SU-DHL-6 (cell line): ENCODE data around the gene GSTM4.

Experiments
- H2AFZ ChIP-seq: fragments of 200-600 bp; sonication (generic); 2 replicates; pipeline ENCODE4 v1.6.1; 2014; ENCODE audit warnings: low read depth, mild to moderate bottlenecking, moderate library complexity, mixed read lengths, antibody characterized with exemption, low read length; ENCODE audit not compliant: severe bottlenecking
- H3F3A ChIP-seq: fragments of 200-600 bp; shearing (Covaris generic); 2 replicates; pipeline ENCODE4 v1.6.0; 2016; ENCODE audit warnings: antibody characterized with exemption, mild to moderate bottlenecking; ENCODE audit not compliant: insufficient read depth
- H3K27ac ChIP-seq: fragments of 200-600 bp; sonication (generic); 2 replicates; pipeline ENCODE4 v1.5.1; 2016; ENCODE audit warnings: low read depth, mild to moderate bottlenecking, low read length, moderate library complexity, mixed read lengths
- H3K27me3 ChIP-seq: fragments of 200-600 bp; sonication (generic), shearing (Covaris generic); 2 replicates; pipeline ENCODE4 v1.6.0; 2014; ENCODE audit warnings: mild to moderate bottlenecking, low read length
- H3K36me3 ChIP-seq: fragments of 200-600 bp; sonication (generic); 2 replicates; pipeline ENCODE4 v1.6.1; 2014; ENCODE audit warnings: mild to moderate bottlenecking, low read length, mixed read lengths
- H3K4me2 ChIP-seq: fragments of 300-600, 200-600 bp; shearing (Covaris generic), sonication (generic); 2 replicates; pipeline ENCODE4 v1.6.0; 2014; ENCODE audit warnings: low read length, low read depth, mild to moderate bottlenecking; ENCODE audit not compliant: poor library complexity, severe bottlenecking
- H3K4me3 ChIP-seq: fragments of 200-600 bp; sonication (generic); 2 replicates; pipeline ENCODE4 v1.5.1; 2014; ENCODE audit warnings: antibody characterized with exemption, low read length, mild to moderate bottlenecking, mixed read lengths; ENCODE audit not compliant: insufficient read depth, poor library complexity, severe bottlenecking
- H3K79me2 ChIP-seq: fragments of 200-600 bp; sonication (generic); 2 replicates; pipeline ENCODE4 v1.6.1; 2014; ENCODE audit warnings: mild to moderate bottlenecking, low read length, moderate library complexity; ENCODE audit not compliant: insufficient read depth
- H3K9ac ChIP-seq: fragments of 200-600 bp; sonication (generic); 2 replicates; pipeline ENCODE4 v1.7.0; 2014; ENCODE audit warnings: mild to moderate bottlenecking, low read length
- H3K9me2 ChIP-seq: fragments of 200-600 bp; sonication (generic); replicated peaks from 2 replicates; pipeline ENCODE4 v1.6.1; 2014; ENCODE audit warnings: low read length; ENCODE audit not compliant: insufficient read depth
- H3K9me3 ChIP-seq: fragments of 200-600 bp; sonication (generic); 2 replicates; pipeline ENCODE4 v1.6.1; 2014; ENCODE audit warnings: low read length, mixed read lengths; ENCODE audit not compliant: insufficient read depth
- H4K20me1 ChIP-seq: fragments of 200-600 bp; sonication (generic); 2 replicates; pipeline ENCODE4 v1.6.1; 2014; ENCODE audit warnings: low read depth, mild to moderate bottlenecking, antibody characterized with exemption, low read length, moderate library complexity, mixed read lengths
- CTCF ChIP-seq: fragments of 200-600 bp; sonication (generic); IDR thresholded peaks from one replicate; pipeline ENCODE4 v1.5.1; 2017; ENCODE audit warnings: antibody characterized with exemption, mild to moderate bottlenecking, low read length, moderate library complexity; ENCODE audit not compliant: insufficient read depth, poor library complexity, severe bottlenecking
- EZH2phosphoT487 ChIP-seq: fragments of 200-600 bp; sonication (generic), shearing (Covaris generic); conservative IDR thresholded peaks from 2 replicates; pipeline ENCODE4 v1.6.1; 2018; ENCODE audit warnings: mild to moderate bottlenecking, antibody characterized with exemption, low read length, moderate library complexity, mixed read lengths

The GSTM4 gene

GRCh38 chr1:109623601-109624161 lies 32.2 kb upstream of the GSTM4 start:
- Histone ChIP-seq H3K9ac (peak overlapping the region; percentile 28; the same call in 1 of the 2 replicates), H3K4me2 (peak overlapping the region; percentile 29), H3K36me3 (no peaks in the 10 kb centered on the region), H2AFZ (no peak overlapping the region), H3K27ac (no peak overlapping the region), H4K20me1 (no peaks in the 10 kb centered on the region), H3K9me3 (no peaks in the 10 kb centered on the region), H3K27me3 (no peaks in the 10 kb centered on the region), H3K9me2 (no peaks in the 10 kb centered on the region), H3K79me2 (peaks cover 25% of the 10 kb centered on the region; the same call in 1 of the 2 replicates), H3F3A (peaks cover 7% of the 10 kb centered on the region), H3K4me3 (peak overlapping the region; percentile 8)
- TF ChIP-seq EZH2phosphoT487 (no peak), CTCF (no peak)

GRCh38 chr1:109624201-109625010 lies 31.5 kb upstream of the GSTM4 start:
- Histone ChIP-seq H3F3A (no peaks in the 10 kb centered on the region), H3K4me3 (peak overlapping the region; percentile 8), H3K9me2 (no peaks in the 10 kb centered on the region), H4K20me1 (no peaks in the 10 kb centered on the region), H3K9ac (peak overlapping the region; percentile 28; the same call in 1 of the 2 replicates), H3K27ac (no peak overlapping the region), H3K36me3 (no peaks in the 10 kb centered on the region), H3K4me2 (peak overlapping the region; percentile 29), H2AFZ (no peak overlapping the region), H3K9me3 (no peaks in the 10 kb centered on the region), H3K27me3 (no peaks in the 10 kb centered on the region), H3K79me2 (peaks cover 25% of the 10 kb centered on the region; the same call in 1 of the 2 replicates)
- TF ChIP-seq EZH2phosphoT487, result no peak
- no peak for TF ChIP-seq CTCF

DNA sequence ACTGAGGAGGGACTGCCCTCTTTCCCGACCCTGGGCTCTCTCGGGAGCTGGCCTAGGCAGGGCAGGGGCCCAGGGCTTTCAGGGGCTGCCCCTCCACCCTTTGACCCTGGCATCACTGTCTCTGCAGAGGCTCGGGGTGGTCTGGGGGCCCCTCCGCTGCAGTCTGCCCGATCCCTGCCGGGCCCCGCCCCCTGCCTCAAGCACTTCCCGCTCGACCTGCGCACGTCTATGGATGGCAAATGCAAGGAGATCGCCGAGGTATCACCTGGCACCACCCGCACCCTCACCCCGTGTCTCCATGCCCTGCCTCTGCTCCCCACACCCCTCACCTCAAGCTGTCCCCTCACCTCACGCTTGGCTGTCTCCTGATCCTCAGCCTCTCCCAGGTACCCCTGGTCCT lies 30.7 kb upstream of the GSTM4 start:
- Histone ChIP-seq H3K36me3 (no peaks in the 10 kb centered on the region), H4K20me1 (no peaks in the 10 kb centered on the region), H2AFZ (no peak overlapping the region), H3K9ac (no peak overlapping the region), H3F3A (no peaks in the 10 kb centered on the region), H3K9me2 (no peaks in the 10 kb centered on the region), H3K79me2 (peaks cover 20% of the 10 kb centered on the region; the same call in 1 of the 2 replicates), H3K4me2 (no peak overlapping the region), H3K9me3 (no peaks in the 10 kb centered on the region), H3K27me3 (no peaks in the 10 kb centered on the region), H3K4me3 (no peak overlapping the region), H3K27ac (no peak overlapping the region)
- TF ChIP-seq EZH2phosphoT487 (no peak), CTCF (no peak)
